GM19395 (cell line): ENCODE measurements around the gene PMFBP1.

Experiments used
- ATAC-seq: cut with Tn5 transposase; IDR thresholded peaks from one replicate; pipeline ENCODE4 v1.9.1; 2021; ENCODE audit warnings: mild to moderate bottlenecking, moderate library complexity; ENCODE audit not compliant: unreplicated experiment

PMFBP1 gene

GRCh38 chr16:72172105-72173034 lies at the start of gene PMFBP1:
Gene PMFBP1 (minus strand): TSS chr16:72172155. CDS start chr16:72171208, 947 bp downstream.
- ATAC-seq = peak; percentile 99

- no peak for ATAC-seq
These were observed 49.7 kb upstream of the PMFBP1 start for GRCh38 chr16:72221630-72222024.

GRCh38 chr16:72220875-72221629 lies 49.1 kb upstream of the PMFBP1 start:
- no peak for ATAC-seq

GRCh38 chr16:72219282-72219681 lies 47.3 kb upstream of the PMFBP1 start:
- ATAC-seq = no peak

GRCh38 chr16:72216767-72217166 lies 44.8 kb upstream of the PMFBP1 start:
- ATAC-seq = no peak

- no peak for ATAC-seq
These were observed 42.9 kb upstream of the PMFBP1 start for GRCh38 chr16:72214821-72215220.

- ATAC-seq = no peak
These were observed 39.2 kb upstream of the PMFBP1 start for GRCh38 chr16:72211110-72211509.

- no peak for ATAC-seq
These were observed 38.6 kb upstream of the PMFBP1 start for GRCh38 chr16:72210555-72210954.

- no peak for ATAC-seq
These were observed 38.1 kb upstream of the PMFBP1 start for GRCh38 chr16:72210072-72210471.

- no peak for ATAC-seq
These were observed 34.3 kb upstream of the PMFBP1 start for GRCh38 chr16:72206299-72206698.

GRCh38 chr16:72203401-72203800 lies 31.4 kb upstream of the PMFBP1 start:
- ATAC-seq = peak; percentile 83

GRCh38 chr16:72202014-72202413 lies 30.1 kb upstream of the PMFBP1 start:
- ATAC-seq = no peak

GRCh38 chr16:72201387-72201786 lies 29.4 kb upstream of the PMFBP1 start:
- ATAC-seq = no peak

- no peak for ATAC-seq
These were observed 27.9 kb upstream of the PMFBP1 start for GRCh38 chr16:72199761-72200337.

- no peak for ATAC-seq
These were observed 26.8 kb upstream of the PMFBP1 start for GRCh38 chr16:72198771-72199201.

GRCh38 chr16:72198021-72198711 lies 26.2 kb upstream of the PMFBP1 start:
- no peak for ATAC-seq

GRCh38 chr16:72197545-72197944 lies 25.6 kb upstream of the PMFBP1 start:
- no peak for ATAC-seq

GRCh38 chr16:72195609-72196008 lies 23.7 kb upstream of the PMFBP1 start:
- ATAC-seq = no peak

- ATAC-seq = no peak
These were observed 19.6 kb upstream of the PMFBP1 start for GRCh38 chr16:72191551-72191950.

GRCh38 chr16:72189865-72190371 lies 18.0 kb upstream of the PMFBP1 start:
- ATAC-seq = no peak

GRCh38 chr16:72188541-72188940 lies 16.6 kb upstream of the PMFBP1 start:
- no peak for ATAC-seq
